Activated T-helper 1 cell treated with anti-CD3 and anti-CD28 coated beads, Interleukin-12 subunit alpha, Interleukin-12 subunit beta, Interleukin-2, Interleukin-4 antibody, amounts not matched to agents 30 ng/mL and 10 ng/mL and 1 ng/mL, durations not matched to agents 14 hours and 24 hours and 36 hours (primary cell): ENCODE measurements around the gene FAM124B. TPM values are rescaled to one million over a fixed set of nuclear protein-coding genes. Genes with fewer than 3 reads are reported as not detected.
"Not testable (repeated sequence)": the region's sequence is repeated elsewhere in the genome, so short reads cannot be mapped to it uniquely, and the experiment has no call there.

Source experiments
- DNase-seq: peaks from one replicate; pipeline ENCODE4 v3.0.0; 2021; ENCODE audit warnings: low spot score
- H3K27ac Mint-ChIP-seq: one replicate; pipeline ENCODE4 v1.8.0; 2021; ENCODE audit warnings: mild to moderate bottlenecking, mixed read lengths
- H3K27me3 Mint-ChIP-seq: one replicate; pipeline ENCODE4 v1.8.0; 2022; ENCODE audit warnings: mild to moderate bottlenecking, moderate library complexity, mixed read lengths; ENCODE audit not compliant: insufficient read depth
- H3K36me3 Mint-ChIP-seq: one replicate; pipeline ENCODE4 v1.8.0; 2021; ENCODE audit warnings: low read depth, mixed read lengths
- H3K4me1 Mint-ChIP-seq: one replicate; pipeline ENCODE4 v1.8.0; 2021; ENCODE audit warnings: low read depth, mixed read lengths
- H3K4me3 Mint-ChIP-seq: one replicate; pipeline ENCODE4 v1.8.0; 2021; ENCODE audit warnings: mild to moderate bottlenecking, moderate library complexity, mixed read lengths
- H3K9me3 Mint-ChIP-seq: one replicate; pipeline ENCODE4 v1.8.0; 2021; ENCODE audit warnings: mixed read lengths
- intact Hi-C: fragments of 100-400 bp; cut with micrococcal nuclease; formaldehyde crosslinking; loops from one replicate; pipeline ENCODE4 v1.15.1; 2024
- total RNA-seq: library from RNA; stranded (reverse); gene quantifications from 2 replicates; pipeline ENCODE4 v1.2.3, GENCODE V29; 2022

FAM124B gene
- total RNA-seq, 1 donor from 2014 or later: 0.23 TPM

DNA sequence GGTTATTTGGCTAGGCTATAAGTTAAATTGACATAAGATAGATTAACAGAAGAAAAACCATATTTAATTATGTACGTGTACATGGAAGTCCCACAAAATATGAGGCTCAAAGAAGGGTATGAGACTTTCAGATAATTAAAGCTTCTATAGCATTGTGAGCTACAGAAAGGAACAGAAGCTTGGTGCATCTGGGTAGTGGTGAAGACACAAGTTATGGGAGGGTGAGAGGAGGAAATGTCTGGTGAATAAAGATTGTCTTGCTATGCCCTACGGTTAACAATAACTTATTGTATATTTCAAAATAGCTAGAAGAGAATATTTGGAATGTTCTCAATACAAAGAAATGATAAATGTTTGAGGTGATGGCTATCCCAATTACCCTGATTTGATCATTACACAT, 6.8 kb upstream of the FAM124B start:
- DNase-seq: no peak
- peaks cover 19% of the 10 kb centered on the region for H3K27me3 Mint-ChIP-seq
- no peaks in the 10 kb centered on the region for H3K9me3 Mint-ChIP-seq
- no peak overlapping the region for H3K4me3 Mint-ChIP-seq
- intact Hi-C loops: no loop called here
- no peaks in the 10 kb centered on the region for H3K36me3 Mint-ChIP-seq
- no peaks in the 10 kb centered on the region for H3K4me1 Mint-ChIP-seq
- H3K27ac Mint-ChIP-seq: no peak overlapping the region

DNA sequence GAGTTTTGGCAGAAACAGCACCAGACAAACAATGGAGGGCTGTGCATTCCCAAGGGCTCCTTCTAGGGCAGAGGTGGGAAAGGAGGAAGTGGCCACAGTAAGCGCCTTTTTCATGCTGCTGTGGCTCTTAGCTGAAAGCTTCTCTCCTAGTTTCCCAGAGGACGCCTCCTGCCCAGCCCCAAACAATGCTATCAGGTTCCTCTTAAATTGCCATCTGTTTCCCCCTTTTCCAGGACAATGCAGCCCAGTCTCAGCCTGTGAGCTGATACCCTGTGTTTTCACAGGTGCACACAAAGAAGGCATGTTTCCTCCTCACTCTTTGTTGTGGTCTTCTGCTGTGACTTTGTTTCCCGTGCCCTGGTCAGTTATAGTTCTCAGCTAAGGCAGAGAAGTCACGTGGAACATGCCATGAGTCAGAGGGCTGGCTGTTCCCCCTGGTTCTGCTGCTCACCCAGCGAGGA, 5.4 kb upstream of the FAM124B start:
- H3K27ac Mint-ChIP-seq: no peak overlapping the region
- H3K36me3 Mint-ChIP-seq: no peaks in the 10 kb centered on the region
- H3K4me3 Mint-ChIP-seq: no peak overlapping the region
- intact Hi-C loops: no loop called here
- no peaks in the 10 kb centered on the region for H3K9me3 Mint-ChIP-seq
- peaks cover 15% of the 10 kb centered on the region for H3K27me3 Mint-ChIP-seq
- H3K4me1 Mint-ChIP-seq: peaks cover 1% of the 10 kb centered on the region
- DNase-seq: no peak

DNA sequence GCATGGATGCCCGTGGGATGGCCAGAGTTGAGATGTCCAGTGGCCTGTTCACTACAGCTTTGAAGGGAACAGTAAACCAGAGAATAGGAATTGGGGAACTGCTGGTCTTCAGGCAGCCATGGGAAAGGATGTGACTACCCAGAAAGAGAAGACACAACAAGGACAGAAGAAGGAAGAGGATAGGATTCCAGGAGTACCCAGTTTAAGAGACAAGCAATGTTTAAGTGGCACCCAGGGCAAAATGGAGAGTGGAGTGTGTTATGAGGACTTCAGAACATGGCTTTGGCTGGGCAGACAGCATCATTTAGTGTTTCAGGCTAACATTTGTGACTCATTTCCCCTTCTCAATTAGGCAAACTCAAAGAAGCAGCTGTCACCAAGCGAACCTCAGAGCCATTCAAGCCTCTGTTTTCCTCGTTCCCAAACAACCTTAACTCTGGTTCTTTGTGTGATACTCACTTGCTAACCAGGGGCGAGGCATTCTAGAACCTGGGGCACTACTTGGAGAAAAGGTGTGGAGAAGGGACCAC, 4.0 kb upstream of the FAM124B start:
- Mint-ChIP-seq H3K36me3 (no peaks in the 10 kb centered on the region), H3K27ac (no peak overlapping the region), H3K9me3 (no peaks in the 10 kb centered on the region), H3K4me1 (peaks cover 10% of the 10 kb centered on the region), H3K27me3 (peaks cover 15% of the 10 kb centered on the region), H3K4me3 (no peak overlapping the region)
- intact Hi-C loops: no loop called here
- DNase-seq: no peak

GRCh38 chr2:224405412-224405811, 3.5 kb upstream of the FAM124B start:
- Mint-ChIP-seq H3K36me3 (no peaks in the 10 kb centered on the region), H3K27ac (no peak overlapping the region), H3K4me3 (no peak overlapping the region), H3K27me3 (peaks cover 12% of the 10 kb centered on the region), H3K9me3 (no peaks in the 10 kb centered on the region), H3K4me1 (peaks cover 12% of the 10 kb centered on the region)
- intact Hi-C loops: no loop called here
- no peak for DNase-seq

- H3K4me1 Mint-ChIP-seq: peaks cover 12% of the 10 kb centered on the region
- H3K27me3 Mint-ChIP-seq: peaks cover 8% of the 10 kb centered on the region
- no peak for DNase-seq
- H3K27ac Mint-ChIP-seq: no peak overlapping the region
- H3K9me3 Mint-ChIP-seq: no peaks in the 10 kb centered on the region
- H3K4me3 Mint-ChIP-seq: no peak overlapping the region
- intact Hi-C loops: loop anchor here (5.0 kb wide), 1 partner anchor 183 kb away; the partner anchor contains the start of gene CUL3
- no peaks in the 10 kb centered on the region for H3K36me3 Mint-ChIP-seq
These were observed 2.9 kb upstream of the FAM124B start for GRCh38 chr2:224404796-224405195.

DNA sequence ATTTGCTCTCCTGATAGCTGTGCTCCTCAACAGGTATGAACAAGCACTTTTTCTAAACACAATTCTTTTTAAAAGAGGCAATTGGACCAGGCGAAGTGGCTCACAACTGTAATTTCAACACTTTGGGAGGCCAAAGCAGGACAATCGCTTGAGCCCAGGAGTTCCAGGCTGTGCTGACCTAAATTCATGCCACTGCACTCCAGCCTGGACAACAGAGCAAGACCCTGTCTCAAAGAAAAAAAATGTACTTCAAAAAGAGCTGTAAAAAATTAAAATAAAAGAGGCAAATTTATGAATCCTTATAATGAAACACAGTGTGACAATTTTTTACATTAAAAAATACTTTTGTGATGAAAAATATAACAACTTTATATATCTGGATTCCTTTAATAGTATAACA, 1.8 kb upstream of the FAM124B start:
- peaks cover 7% of the 10 kb centered on the region for H3K27me3 Mint-ChIP-seq
- no peaks in the 10 kb centered on the region for H3K36me3 Mint-ChIP-seq
- peaks cover 12% of the 10 kb centered on the region for H3K4me1 Mint-ChIP-seq
- intact Hi-C loops: loop anchor here (5.0 kb wide), 1 partner anchor 184 kb away; the partner anchor contains the start of gene CUL3
- no peak overlapping the region for H3K4me3 Mint-ChIP-seq
- no peaks in the 10 kb centered on the region for H3K9me3 Mint-ChIP-seq
- no peak overlapping the region for H3K27ac Mint-ChIP-seq
- DNase-seq: no peak

DNA sequence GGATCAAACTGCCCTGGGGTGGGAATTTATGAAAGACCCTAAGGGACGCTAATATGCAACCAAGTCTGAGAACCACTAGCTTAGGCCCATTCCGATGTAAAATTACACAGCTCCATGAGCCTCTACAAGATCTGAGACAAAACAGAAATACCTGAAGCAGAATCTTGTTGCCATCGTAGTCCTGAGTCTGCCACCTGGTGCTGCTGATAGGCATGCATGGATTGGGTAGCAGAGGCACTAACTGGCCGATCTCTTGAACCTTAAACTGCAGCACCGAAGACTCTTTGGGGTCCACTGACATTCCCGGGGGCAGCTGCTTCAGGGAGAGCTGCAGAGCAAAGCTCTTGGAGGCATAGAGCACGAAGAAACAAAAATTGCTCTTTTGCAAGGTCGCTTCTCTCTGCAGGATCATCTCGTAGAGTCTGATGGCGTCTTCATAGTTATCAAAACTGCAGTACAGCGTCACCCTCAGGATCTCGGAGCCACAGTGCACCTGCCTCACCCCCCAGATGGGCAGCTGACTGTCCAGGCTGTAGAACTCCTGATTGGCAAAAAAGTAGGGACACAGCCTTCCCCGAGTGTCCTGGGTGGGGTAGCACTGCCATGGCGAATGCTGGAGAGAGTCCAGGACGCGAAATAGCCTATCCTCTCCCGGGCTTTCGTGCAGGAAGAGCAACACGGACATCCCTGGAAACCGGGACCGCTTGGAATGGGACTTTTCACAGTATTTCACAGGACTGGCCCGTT, 848 bp downstream of the FAM124B start:
- DNase-seq: no peak
- intact Hi-C loops: loop anchor here (5.0 kb wide), 1 partner anchor 186 kb away; the partner anchor contains the start of gene CUL3
- peaks cover 3% of the 10 kb centered on the region for H3K27me3 Mint-ChIP-seq
- H3K36me3 Mint-ChIP-seq: no peaks in the 10 kb centered on the region
- H3K4me3 Mint-ChIP-seq: peak overlapping the region; percentile 58
- H3K4me1 Mint-ChIP-seq: peaks cover 12% of the 10 kb centered on the region
- no peaks in the 10 kb centered on the region for H3K9me3 Mint-ChIP-seq
- H3K27ac Mint-ChIP-seq: peak overlapping the region; percentile 40

- DNase-seq: no peak
- no peak overlapping the region for H3K27ac Mint-ChIP-seq
- no peaks in the 10 kb centered on the region for H3K9me3 Mint-ChIP-seq
- peaks cover 8% of the 10 kb centered on the region for H3K27me3 Mint-ChIP-seq
- H3K36me3 Mint-ChIP-seq: no peaks in the 10 kb centered on the region
- H3K4me1 Mint-ChIP-seq: peaks cover 12% of the 10 kb centered on the region
- intact Hi-C loops: loop anchor here (5.0 kb wide), 1 partner anchor 187 kb away; the partner anchor contains the start of gene CUL3
- no peak overlapping the region for H3K4me3 Mint-ChIP-seq
These were observed 1.6 kb downstream of the FAM124B start for GRCh38 chr2:224400174-224400810.

- H3K27me3 Mint-ChIP-seq: peaks cover 11% of the 10 kb centered on the region
- H3K27ac Mint-ChIP-seq: no peak overlapping the region
- no peak overlapping the region for H3K4me3 Mint-ChIP-seq
- no peak for DNase-seq
- H3K36me3 Mint-ChIP-seq: no peaks in the 10 kb centered on the region
- intact Hi-C loops: no loop called here
- peaks cover 12% of the 10 kb centered on the region for H3K4me1 Mint-ChIP-seq
- H3K9me3 Mint-ChIP-seq: no peaks in the 10 kb centered on the region
These were observed 3.6 kb downstream of the FAM124B start for GRCh38 chr2:224398289-224398688.

- peaks cover 11% of the 10 kb centered on the region for H3K27me3 Mint-ChIP-seq
These were observed 4.8 kb downstream of the FAM124B start for GRCh38 chr2:224397100-224397499.

GRCh38 chr2:224395620-224396390, 6.1 kb downstream of the FAM124B start:
- Mint-ChIP-seq H3K27ac (no peak overlapping the region), H3K27me3 (peaks cover 11% of the 10 kb centered on the region), H3K36me3 (no peaks in the 10 kb centered on the region), H3K4me1 (peaks cover under 1% of the 10 kb centered on the region), H3K4me3 (no peak overlapping the region), H3K9me3 (no peaks in the 10 kb centered on the region)
- DNase-seq: no peak
- intact Hi-C loops: no loop called here

More at GRCh38 chr2:224397100-224397499, 4.8 kb downstream of the FAM124B start:
- intact Hi-C loops, H3K36me3 Mint-ChIP-seq, H3K9me3 Mint-ChIP-seq, H3K4me3 Mint-ChIP-seq, DNase-seq, H3K4me1 Mint-ChIP-seq, H3K27ac Mint-ChIP-seq: not testable (repeated sequence)

GRCh38 chr2:224393157-224393872, 8.6 kb downstream of the FAM124B start:
- H3K9me3 Mint-ChIP-seq: no peaks in the 10 kb centered on the region
- H3K4me3 Mint-ChIP-seq: no peak overlapping the region
- no peak overlapping the region for H3K27ac Mint-ChIP-seq
- no peaks in the 10 kb centered on the region for H3K36me3 Mint-ChIP-seq
- intact Hi-C loops: no loop called here
- DNase-seq: no peak
- no peaks in the 10 kb centered on the region for H3K4me1 Mint-ChIP-seq
- peaks cover 11% of the 10 kb centered on the region for H3K27me3 Mint-ChIP-seq
